Endothelial cell of umbilical vein (primary cell): ENCODE data around the gene TDO2.

Source experiments
- EZH2 ChIP-seq: IDR thresholded peaks from 2 replicates; pipeline ENCODE4 v1.6.1; 2012; ENCODE audit warnings: borderline replicate concordance, low read depth, mild to moderate bottlenecking, moderate library complexity, low read length, inconsistent platforms; ENCODE audit not compliant: severe bottlenecking
- FOS ChIP-seq: IDR thresholded peaks from 2 replicates; pipeline ENCODE4 v1.6.1; 2011; ENCODE audit warnings: mild to moderate bottlenecking, low read length, moderate library complexity, borderline replicate concordance; ENCODE audit not compliant: insufficient read depth
- MAX ChIP-seq: IDR thresholded peaks from 2 replicates; pipeline ENCODE4 v1.6.1; 2011; ENCODE audit not compliant: insufficient read depth, insufficient read length
- POLR2A ChIP-seq: IDR thresholded peaks from 2 replicates; pipeline ENCODE4 v1.6.1; 2012; ENCODE audit warnings: low read depth, mild to moderate bottlenecking, control low read depth, low read length
- POLR2AphosphoS5 ChIP-seq: IDR thresholded peaks from 2 replicates; pipeline ENCODE4 v1.6.1; 2012; ENCODE audit warnings: low read depth, mild to moderate bottlenecking, control low read depth, low read length, moderate library complexity; ENCODE audit not compliant: insufficient read depth
- TF ChIP-seq, protein P1 (sequence below), 2 donors: IDR thresholded peaks; 1 replicate in 1 of 2; 2 replicates in 1 of 2; pipeline ENCODE4 v1.5.1; 2011; ENCODE audit warnings: low read length in 2 of 2, mild to moderate bottlenecking in 2 of 2, moderate library complexity in 2 of 2, control low read depth in 1 of 2, inconsistent platforms in 1 of 2, low read depth in 1 of 2; ENCODE audit not compliant: insufficient read depth in 1 of 2; ENCODE audit errors: extremely low read depth in 1 of 2

GRCh38 chr4:155954939-155955338, 51.4 kb downstream of the TDO2 start:
- TF ChIP-seq, protein P1, sequence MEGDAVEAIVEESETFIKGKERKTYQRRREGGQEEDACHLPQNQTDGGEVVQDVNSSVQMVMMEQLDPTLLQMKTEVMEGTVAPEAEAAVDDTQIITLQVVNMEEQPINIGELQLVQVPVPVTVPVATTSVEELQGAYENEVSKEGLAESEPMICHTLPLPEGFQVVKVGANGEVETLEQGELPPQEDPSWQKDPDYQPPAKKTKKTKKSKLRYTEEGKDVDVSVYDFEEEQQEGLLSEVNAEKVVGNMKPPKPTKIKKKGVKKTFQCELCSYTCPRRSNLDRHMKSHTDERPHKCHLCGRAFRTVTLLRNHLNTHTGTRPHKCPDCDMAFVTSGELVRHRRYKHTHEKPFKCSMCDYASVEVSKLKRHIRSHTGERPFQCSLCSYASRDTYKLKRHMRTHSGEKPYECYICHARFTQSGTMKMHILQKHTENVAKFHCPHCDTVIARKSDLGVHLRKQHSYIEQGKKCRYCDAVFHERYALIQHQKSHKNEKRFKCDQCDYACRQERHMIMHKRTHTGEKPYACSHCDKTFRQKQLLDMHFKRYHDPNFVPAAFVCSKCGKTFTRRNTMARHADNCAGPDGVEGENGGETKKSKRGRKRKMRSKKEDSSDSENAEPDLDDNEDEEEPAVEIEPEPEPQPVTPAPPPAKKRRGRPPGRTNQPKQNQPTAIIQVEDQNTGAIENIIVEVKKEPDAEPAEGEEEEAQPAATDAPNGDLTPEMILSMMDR (IDR thresholded peaks at IDR 0.05; ENCODE audit: extremely low read depth in 1 of 2, insufficient read depth in 1 of 2, low read depth in 1 of 2, low read length in 2 of 2): no peak
- TF ChIP-seq POLR2A (no peak), EZH2 (no peak), MAX (no peak), POLR2AphosphoS5 (no peak), FOS (no peak)
